ENCODE results near the gene ASCC1. TPM values are rescaled to one million over a fixed set of nuclear protein-coding genes. Genes with fewer than 3 reads are reported as not detected.

Gene ASCC1
- total RNA-seq, 1 donor from 2014 or later: 33.9 TPM

- H3K4me3 ChIP-seq (ENCODE audit: insufficient read depth, low read depth, low read length): no peak overlapping the region
- Mint-ChIP-seq H3K27ac (ENCODE audit: unreplicated experiment) (no peak overlapping the region), H3K4me1 (ENCODE audit: low read depth, unreplicated experiment) (peaks cover 3% of the 10 kb centered on the region), H3K9me3 (ENCODE audit: unreplicated experiment) (no peaks in the 10 kb centered on the region), H3K36me3 (ENCODE audit: low read depth, unreplicated experiment) (peaks cover 4% of the 10 kb centered on the region), H3K27me3 (ENCODE audit: low read depth, unreplicated experiment) (peaks cover 37% of the 10 kb centered on the region), H3K4me3 (ENCODE audit: unreplicated experiment) (no peak overlapping the region)
- no peaks in the 10 kb centered on the region for H4K20me1 ChIP-seq (ENCODE audit: insufficient read depth, low read length)
- TF ChIP-seq EZH2 (IDR thresholded peaks at IDR 0.05; ENCODE audit: insufficient read depth, low read length) (no peak), CTCF (IDR thresholded peaks at IDR 0.05; ENCODE audit: insufficient read depth, low read depth, low read length) (no peak)
- no peaks in the 10 kb centered on the region for H3K36me3 ChIP-seq (ENCODE audit: insufficient read depth, low read length)
- no peaks in the 10 kb centered on the region for H3K9me3 ChIP-seq (ENCODE audit: insufficient read depth, low read depth, low read length)
- H3K79me2 ChIP-seq (ENCODE audit: insufficient read depth, low read length): no peaks in the 10 kb centered on the region
- H3K27ac ChIP-seq (ENCODE audit: low read depth, low read length): no peak overlapping the region
- H3K9ac ChIP-seq (ENCODE audit: low read length): no peak overlapping the region
- no peak overlapping the region for H2AFZ ChIP-seq (ENCODE audit: low read depth, low read length)
- FAIRE-seq (no peak), DNase-seq (ENCODE audit: low read depth) (no peak)
- peaks cover 19% of the 10 kb centered on the region for H3K27me3 ChIP-seq (ENCODE audit: insufficient read depth, low read length)
- no peak overlapping the region for H3K4me2 ChIP-seq (ENCODE audit: low read length)
- H3K4me1 ChIP-seq (ENCODE audit: insufficient read depth, low read length): peaks cover 6% of the 10 kb centered on the region
Measured at GRCh38 chr10:72062832-72063702, 153.0 kb downstream of the ASCC1 start.

- DNase-seq (ENCODE audit: low read depth): no peak
- no peak overlapping the region for H3K4me3 ChIP-seq (ENCODE audit: insufficient read depth, low read depth, low read length)
- H3K36me3 ChIP-seq (ENCODE audit: insufficient read depth, low read length): no peaks in the 10 kb centered on the region
- no peak overlapping the region for H3K4me3 Mint-ChIP-seq (ENCODE audit: unreplicated experiment)
- TF ChIP-seq CTCF (IDR thresholded peaks at IDR 0.05; ENCODE audit: insufficient read depth, low read depth, low read length) (no peak), EZH2 (IDR thresholded peaks at IDR 0.05; ENCODE audit: insufficient read depth, low read length) (no peak)
- peaks cover 37% of the 10 kb centered on the region for H3K27me3 Mint-ChIP-seq (ENCODE audit: low read depth, unreplicated experiment)
- no peak overlapping the region for H3K4me2 ChIP-seq (ENCODE audit: low read length)
- H3K9me3 ChIP-seq (ENCODE audit: insufficient read depth, low read depth, low read length): no peaks in the 10 kb centered on the region
- H4K20me1 ChIP-seq (ENCODE audit: insufficient read depth, low read length): no peaks in the 10 kb centered on the region
- H3K79me2 ChIP-seq (ENCODE audit: insufficient read depth, low read length): no peaks in the 10 kb centered on the region
- peak overlapping the region; percentile 2 for H3K27ac Mint-ChIP-seq (ENCODE audit: unreplicated experiment)
- no peak overlapping the region for H3K27ac ChIP-seq (ENCODE audit: low read depth, low read length)
- H3K9ac ChIP-seq (ENCODE audit: low read length): no peak overlapping the region
- H3K4me1 ChIP-seq (ENCODE audit: insufficient read depth, low read length): peaks cover 6% of the 10 kb centered on the region
- H3K4me1 Mint-ChIP-seq (ENCODE audit: low read depth, unreplicated experiment): peaks cover 3% of the 10 kb centered on the region
- H3K36me3 Mint-ChIP-seq (ENCODE audit: low read depth, unreplicated experiment): peaks cover 4% of the 10 kb centered on the region
- H2AFZ ChIP-seq (ENCODE audit: low read depth, low read length): no peak overlapping the region
- no peak for FAIRE-seq
- H3K9me3 Mint-ChIP-seq (ENCODE audit: unreplicated experiment): no peaks in the 10 kb centered on the region
- peaks cover 17% of the 10 kb centered on the region for H3K27me3 ChIP-seq (ENCODE audit: insufficient read depth, low read length)
Measured at GRCh38 chr10:72062382-72062781, 153.7 kb downstream of the ASCC1 start.

GRCh38 chr10:72061930-72062329 is 154.1 kb downstream of the ASCC1 start:
- Histone ChIP-seq H3K79me2 (ENCODE audit: insufficient read depth, low read length) (no peaks in the 10 kb centered on the region), H3K4me1 (ENCODE audit: insufficient read depth, low read length) (peaks cover 6% of the 10 kb centered on the region), H3K27ac (ENCODE audit: low read depth, low read length) (no peak overlapping the region), H3K27me3 (ENCODE audit: insufficient read depth, low read length) (peaks cover 21% of the 10 kb centered on the region), H3K9ac (ENCODE audit: low read length) (no peak overlapping the region), H2AFZ (ENCODE audit: low read depth, low read length) (no peak overlapping the region), H3K4me3 (ENCODE audit: insufficient read depth, low read depth, low read length) (no peak overlapping the region), H3K36me3 (ENCODE audit: insufficient read depth, low read length) (no peaks in the 10 kb centered on the region), H3K9me3 (ENCODE audit: insufficient read depth, low read depth, low read length) (no peaks in the 10 kb centered on the region), H4K20me1 (ENCODE audit: insufficient read depth, low read length) (no peaks in the 10 kb centered on the region), H3K4me2 (ENCODE audit: low read length) (no peak overlapping the region)
- H3K36me3 Mint-ChIP-seq (ENCODE audit: low read depth, unreplicated experiment): peaks cover 4% of the 10 kb centered on the region
- peak overlapping the region; percentile 2 for H3K27ac Mint-ChIP-seq (ENCODE audit: unreplicated experiment)
- DNase-seq (ENCODE audit: low read depth) (no peak), FAIRE-seq (no peak)
- TF ChIP-seq CTCF (IDR thresholded peaks at IDR 0.05; ENCODE audit: insufficient read depth, low read depth, low read length): no peak
- H3K4me1 Mint-ChIP-seq (ENCODE audit: low read depth, unreplicated experiment): peaks cover 3% of the 10 kb centered on the region
- no peaks in the 10 kb centered on the region for H3K9me3 Mint-ChIP-seq (ENCODE audit: unreplicated experiment)
- H3K27me3 Mint-ChIP-seq (ENCODE audit: low read depth, unreplicated experiment): peaks cover 34% of the 10 kb centered on the region
- H3K4me3 Mint-ChIP-seq (ENCODE audit: unreplicated experiment): no peak overlapping the region
